NCI-H1092 (cell line): ENCODE data around the gene CCAR1.
"Not testable (repeated sequence)": the region's sequence is repeated elsewhere in the genome, so short reads cannot be mapped to it uniquely, and the experiment has no call there.

Experiments used
- DNase-seq: peaks from one replicate; lab custom pipeline; 2025; lab: John Stamatoyannopoulos, UW

Gene CCAR1

DNA sequence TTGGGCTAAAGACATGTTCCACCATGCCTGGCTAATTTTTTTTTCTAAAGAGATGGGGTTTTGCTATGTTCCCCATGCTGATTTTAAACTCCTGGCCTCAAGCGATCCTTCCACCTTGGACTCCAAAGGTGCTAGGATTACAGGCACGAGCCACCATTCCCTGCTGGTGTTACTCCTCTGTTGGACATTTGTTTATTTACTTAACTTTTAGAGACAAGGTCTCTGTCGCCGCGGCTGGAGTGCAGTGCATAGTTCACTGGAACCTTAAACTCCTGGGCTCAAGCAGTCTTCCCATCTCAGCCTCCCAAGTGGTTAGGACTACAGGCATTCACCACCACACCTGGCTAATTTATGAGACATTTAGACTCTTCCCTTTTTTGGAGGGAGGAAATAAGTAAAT lies 38.9 kb downstream of the CCAR1 start:
- DNase-seq, result no peak

DNA sequence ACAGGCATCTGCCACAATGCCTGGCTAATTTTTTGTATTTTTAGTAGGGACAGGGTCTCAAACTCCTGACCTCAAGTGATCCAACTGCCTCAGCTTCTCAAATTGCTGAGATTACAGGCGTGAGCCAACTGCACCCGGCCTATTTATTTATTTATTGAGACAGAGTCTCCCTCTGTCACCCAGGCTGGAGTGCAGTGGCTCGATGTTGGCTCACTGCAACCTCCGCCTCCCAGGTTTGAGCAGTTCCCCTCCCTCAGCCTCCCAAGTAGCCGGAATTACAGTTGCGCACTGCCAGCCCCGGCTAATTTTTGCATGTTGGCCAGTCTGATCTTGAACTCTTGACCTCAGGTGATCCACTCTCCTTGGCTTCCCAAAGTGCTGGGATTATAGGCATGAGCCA lies 46.4 kb downstream of the CCAR1 start:
- DNase-seq, result not testable (repeated sequence)

DNA sequence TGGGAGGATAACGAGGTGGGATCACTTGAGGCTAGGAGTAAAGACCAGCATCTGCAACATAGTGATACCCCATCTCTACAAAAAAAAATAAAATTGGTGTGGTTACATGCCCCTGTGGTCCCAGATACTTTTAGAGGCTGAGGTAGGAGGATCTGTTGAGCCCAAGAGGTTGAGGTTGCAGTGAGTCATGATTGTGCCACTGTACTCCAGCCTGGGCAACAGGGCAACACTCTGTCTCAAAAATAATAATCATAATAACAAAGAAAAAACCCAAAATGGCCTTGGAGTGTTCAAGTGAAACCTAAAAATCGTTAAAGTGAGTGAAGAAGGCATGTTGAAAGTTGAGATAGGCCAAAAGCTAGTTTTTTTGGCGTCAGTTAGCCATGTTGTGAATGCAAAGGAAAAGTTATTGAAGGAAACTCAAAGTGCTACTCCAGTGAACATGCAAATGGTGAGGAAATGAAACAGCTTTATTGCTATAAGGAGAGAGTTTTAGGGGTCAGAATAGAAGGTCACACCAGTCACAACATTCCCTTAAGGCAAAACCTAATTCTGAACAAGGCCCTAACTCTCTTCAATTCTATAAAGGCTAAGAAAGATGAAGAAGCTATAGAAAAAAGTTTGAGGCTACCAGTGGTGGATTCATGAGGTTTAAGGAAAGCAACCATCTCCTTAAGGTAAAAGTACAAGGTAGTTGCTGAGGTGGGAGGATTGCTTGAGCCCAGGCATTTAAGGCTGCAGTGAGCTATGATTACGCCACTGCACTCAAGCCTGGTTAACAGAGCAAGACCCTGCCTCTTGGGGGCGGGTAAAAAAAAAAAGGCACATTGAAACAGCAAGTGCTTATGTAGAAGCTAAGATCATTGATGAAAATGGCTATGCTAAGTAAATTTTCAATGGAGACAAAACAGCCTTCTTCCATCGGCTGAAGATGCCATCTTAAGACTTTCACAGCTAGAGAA lies 60.9 kb downstream of the CCAR1 start:
- no peak for DNase-seq

DNA sequence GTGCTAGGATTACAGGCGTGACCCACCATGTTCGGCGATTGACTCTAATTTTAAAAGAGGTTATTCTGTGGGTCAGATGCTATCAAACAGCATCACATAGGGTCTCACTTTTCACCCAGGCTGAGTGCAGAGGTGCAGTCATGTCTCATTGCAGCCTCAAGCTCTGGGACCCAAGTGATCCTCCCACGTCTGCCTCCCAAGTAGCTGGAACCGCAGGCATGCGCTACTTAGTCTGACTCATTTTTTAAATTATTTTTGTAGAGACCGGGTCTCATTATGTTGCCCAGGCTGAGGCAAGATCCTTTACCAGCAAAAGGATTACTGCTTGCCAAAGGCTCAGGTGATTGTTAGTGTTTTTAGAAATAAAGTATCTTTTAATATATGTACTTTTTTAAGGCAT lies 63.4 kb downstream of the CCAR1 start:
- no peak for DNase-seq

DNA sequence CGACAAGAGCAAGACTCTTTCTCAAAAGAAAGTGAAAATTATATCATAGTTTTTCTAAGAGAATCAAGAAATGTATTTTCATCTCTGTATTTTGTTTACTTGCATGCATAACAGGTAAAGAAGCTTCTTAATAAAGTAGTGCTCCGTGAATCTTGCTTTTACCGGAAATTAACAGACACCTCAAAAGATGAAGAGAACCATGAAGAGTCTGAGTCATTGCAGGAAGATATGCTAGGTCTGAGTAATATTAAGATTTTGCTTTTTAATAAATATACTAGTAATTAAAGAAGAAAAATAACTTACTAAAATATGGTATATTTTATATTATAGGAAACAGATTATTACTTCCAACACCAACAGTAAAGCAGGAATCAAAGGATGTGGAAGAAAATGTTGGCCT lies 66.8 kb downstream of the CCAR1 start:
- no peak for DNase-seq

DNA sequence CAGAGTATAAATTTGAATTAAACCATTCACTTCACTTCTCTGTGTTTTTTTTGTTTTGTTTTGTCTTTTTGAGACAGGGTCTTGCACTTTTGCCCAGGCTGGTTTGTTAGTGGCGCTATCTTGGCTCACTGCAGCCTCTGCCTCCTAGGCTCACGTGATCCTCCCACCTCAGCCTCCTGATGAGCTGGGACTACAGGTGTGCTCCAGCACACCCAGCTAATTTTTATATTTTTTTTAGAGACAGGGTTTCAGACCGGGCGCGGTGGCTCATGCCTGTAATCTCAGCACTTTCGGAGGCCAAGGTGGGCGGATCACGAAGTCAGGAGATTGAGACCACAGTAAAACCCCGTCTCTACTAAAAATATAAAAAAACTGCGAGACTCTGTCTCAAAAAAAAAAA lies 69.4 kb downstream of the CCAR1 start:
- no peak for DNase-seq

DNA sequence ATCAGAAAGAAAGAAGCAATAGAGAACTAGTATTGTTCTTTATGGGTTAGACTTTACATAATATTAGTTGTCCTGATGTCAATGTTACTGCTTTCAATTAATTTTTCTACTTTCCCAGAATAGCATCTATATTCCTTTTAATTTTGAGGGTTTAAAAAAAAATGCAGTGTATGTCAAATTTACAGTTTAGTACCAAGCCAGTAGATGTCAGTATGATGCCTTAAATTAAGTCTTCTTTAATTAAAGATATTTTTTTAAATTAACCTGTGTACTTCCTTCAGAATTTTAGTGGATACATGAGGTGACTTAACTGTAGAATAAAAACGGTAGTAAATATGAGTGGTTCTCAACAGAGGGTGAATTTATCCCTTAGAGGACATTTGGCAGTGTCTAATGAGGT lies 71.1 kb downstream of the CCAR1 start:
- no peak for DNase-seq

DNA sequence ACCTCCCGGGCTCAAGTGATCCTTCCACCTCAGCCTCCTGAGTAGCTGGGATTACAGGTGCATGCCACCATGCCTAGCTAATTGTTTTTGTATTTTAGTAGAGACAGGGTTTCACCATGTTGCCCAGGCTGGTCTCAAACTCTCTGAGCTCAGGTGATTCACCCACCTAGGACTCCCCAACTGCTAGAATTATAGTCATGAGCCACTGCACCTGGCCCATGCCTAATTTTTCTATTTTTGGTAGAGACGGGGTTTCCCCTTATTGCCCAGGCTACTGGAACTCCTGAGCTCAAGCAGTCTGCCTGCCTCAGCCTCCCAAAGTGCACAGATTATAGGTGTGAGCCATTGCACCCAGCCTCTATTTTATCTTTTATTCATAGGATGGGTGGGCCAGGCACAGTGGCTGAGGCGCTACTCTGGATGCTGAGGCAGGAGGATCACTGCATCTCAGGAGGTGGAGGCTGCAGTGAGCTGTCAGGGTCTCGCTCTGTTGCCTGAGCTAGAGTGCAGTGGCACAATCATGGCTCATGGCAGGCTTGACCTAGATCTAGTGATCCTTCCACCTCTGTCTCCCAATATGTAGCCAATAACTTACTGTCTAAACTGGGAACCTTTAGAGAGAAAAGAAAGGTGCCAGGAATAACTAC lies 75.0 kb downstream of the CCAR1 start:
- no peak for DNase-seq

DNA sequence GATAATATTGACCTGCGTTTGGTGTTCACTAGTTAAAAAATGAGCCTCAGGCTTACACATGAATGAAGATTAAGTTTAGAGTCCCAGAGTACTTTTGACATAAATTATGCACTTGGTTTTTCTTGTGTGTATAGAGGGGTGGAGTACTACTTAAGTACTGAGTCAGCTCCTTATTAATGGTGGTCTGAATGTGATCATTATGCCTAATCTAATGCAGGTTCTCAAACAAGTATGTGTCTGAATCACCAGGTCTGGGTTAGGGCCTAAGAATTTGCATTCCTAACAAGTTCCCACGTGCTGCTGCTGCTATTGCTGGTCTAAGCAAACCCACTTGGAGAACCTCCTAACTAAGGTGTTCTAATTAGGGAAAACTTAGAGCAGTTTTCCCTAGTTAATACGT lies 75.6 kb downstream of the CCAR1 start:
- DNase-seq, result no peak

DNA sequence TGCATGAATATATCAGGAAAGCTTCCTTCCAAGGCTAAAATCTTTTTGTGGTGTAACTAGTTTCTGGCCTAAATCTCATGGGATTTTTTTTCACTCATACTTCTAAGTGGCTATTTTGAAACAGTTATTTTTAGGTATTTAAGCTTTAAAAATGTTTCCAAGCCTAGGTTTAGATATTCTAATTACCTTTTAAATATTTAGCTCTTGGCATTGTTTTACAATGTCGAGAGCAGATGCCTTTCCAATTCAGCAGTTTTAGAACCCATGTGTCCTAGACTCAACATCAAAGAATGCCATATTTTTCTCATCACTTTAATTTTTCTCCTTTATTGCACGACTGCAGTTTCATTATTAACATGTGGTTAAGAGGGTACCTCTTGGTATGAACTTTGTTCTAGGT lies 79.2 kb downstream of the CCAR1 start:
- DNase-seq, result no peak

DNA sequence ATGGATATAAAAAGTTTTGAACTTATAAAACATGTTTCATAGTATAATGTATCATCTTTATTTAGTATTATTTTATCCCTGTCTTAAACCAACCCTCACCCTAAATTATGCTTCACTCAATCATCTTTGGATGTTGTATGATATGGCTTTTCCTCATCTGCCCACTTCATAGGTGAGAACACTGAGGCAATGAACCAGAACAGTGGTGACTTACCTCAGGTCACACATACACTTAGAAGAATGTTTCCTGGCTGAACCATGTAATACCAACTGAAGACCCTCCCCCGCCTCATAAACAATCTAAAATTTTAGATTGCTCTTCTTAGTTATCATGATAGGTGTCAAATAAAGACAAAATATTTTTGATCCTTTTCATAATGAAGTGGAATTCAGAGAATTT lies 83.7 kb downstream of the CCAR1 start:
- DNase-seq, result no peak

DNA sequence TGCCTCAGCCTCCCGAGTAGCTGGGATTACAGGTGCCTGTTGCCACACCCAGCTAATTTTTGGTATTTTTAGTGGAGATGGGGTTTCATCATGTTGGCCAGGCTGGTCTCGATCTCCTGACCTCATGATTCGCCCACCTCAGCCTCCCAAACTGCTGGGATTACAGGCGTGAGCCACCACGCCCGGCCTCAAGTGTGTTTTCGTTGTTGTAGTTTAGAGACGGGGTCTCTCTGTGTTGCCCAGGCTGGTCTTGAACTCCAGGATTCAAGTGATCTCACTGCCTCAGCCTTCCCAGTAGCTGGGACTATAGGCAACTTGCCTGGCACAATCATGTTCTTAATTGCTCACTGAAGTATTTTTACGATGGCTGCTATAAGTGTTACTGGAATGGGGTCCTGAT lies 89.8 kb downstream of the CCAR1 start:
- DNase-seq, result not testable (repeated sequence)

DNA sequence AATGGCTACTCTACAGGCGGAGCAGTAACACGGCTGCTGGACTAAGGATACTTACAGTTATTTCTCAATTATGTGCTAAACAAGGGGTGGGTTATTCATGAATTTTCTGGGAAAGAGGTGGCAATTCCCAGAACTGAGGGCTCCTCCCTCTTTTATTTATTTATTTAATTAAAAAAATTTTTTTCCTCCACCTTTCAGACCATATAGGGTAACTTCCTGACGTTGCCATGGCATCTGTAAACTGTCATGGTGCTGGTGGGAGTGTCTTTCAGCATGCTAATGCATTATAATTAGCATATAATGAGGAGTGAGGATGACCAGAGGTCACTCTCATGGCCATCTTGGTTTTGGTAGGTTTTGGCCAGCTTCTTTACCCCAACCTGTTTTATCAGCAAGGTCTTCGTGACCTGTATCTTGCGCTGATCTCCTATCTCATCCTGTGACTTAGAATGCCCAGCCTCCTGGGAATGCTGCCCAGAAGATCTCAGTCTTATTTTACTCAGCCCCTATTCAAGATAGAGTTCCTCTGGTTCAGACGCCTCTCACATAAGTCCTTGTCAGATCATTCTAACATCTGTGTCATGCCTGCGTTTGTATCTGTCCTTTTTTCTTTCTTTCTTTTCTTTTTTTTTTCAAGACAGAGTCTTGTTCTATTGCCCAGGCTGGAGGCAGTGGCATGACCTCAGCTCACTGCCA lies 90.4 kb downstream of the CCAR1 start:
- no peak for DNase-seq

DNA sequence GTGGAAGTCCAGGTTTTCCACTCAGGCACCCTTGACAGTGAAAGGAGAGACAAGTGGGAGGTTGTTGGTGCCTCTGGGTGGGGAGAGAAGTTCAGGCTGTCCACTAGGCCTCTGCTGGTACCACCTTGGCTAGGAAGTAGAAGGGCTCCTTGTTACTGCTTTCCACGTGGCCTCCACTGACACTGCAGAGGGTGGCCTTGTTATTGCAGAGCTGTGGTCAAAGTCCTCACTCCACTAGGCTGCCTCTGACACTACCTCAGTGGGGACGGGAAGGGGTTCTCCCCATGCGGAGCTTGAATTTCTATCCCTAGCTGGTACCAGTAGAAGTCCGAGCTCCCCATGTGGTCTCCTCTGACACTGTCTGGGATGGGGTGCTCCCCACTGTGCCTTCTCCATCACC lies 91.4 kb downstream of the CCAR1 start:
- no peak for DNase-seq

DNA sequence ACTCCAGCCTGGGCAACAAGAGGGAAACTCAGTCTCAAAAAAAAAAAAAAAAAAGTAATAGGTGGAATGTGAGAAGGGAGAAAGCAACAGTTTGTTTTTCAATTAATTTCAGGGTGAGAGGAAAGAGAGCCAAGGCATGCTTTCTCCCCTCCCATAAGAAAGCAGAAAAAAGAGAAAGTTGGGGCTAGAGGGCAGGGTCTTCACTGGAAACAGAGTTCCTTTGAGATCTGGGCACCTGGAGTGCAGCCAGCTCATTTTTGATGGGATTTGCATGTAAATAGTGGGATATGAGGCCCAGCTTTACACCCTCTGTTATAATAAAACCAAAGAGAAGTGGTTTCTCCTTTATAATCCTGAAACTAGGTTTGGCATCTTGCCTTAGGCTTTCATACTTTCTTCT lies 92.5 kb downstream of the CCAR1 start:
- no peak for DNase-seq

DNA sequence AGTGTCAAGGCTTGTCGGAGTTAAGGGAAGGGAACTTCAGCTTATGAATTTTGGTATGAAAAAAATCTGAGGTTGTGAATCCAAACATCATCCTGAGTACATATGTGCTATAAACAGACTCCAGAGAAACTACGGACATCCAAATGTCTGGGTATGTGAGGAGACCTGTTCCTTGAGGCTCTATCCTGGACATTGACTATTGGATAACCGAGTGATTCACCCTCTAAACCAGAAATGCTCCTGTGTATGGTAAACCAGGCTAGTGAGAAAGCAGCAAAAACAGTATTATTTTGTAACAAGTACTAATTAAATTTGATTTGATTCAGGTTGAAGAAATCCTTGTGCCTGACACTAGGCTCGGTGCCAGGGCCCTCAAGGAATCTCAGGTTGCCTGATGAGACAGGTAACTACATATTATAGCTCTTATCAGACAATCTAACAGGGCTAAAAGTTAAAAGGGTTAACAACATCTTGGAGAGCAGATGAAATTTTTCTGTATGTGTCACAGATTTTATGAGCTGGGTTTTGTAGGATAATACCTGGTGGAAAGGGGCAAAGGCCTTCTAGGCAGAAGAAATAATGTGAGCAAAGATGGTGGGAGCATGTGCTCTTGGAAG lies 95.9 kb downstream of the CCAR1 start:
- DNase-seq, result no peak

DNA sequence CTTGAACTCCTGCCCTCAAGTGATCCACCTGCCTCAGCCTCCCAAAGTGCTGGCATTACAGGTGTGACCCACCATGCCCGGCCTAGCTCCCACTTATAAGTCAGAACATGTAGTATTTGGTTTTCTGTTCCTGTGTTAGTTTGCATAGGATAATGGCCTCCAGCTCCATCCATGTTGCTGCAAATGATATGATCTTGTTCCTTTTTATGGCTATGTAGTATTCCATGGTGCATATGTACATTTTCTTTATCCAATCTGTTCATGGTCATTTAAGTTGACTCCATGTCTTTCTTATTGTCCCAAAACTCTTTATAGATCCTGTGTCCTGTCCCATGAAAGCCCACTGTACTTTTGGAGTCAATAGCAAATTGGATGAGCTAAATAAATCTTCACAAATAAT lies 99.3 kb downstream of the CCAR1 start:
- not testable (repeated sequence) for DNase-seq

DNA sequence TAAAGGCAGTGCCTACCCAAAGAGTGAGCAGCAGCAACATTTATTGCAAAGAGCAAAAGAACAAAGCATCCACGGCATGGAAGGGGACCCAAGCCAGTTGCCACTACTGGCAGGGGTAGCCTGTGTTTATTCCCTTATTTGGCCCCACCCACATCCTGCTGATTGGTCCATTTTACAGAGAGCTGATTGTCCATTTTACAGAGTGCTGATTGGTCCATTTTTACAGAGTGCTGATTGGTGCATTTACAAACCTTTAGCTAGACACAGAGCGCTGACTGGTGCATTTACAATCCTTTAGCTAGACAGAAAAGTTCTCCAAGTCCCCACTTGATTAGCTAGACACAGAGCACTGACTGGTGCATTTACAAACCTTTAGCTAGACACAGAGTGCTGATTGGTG lies 101.6 kb downstream of the CCAR1 start:
- not testable (repeated sequence) for DNase-seq

DNA sequence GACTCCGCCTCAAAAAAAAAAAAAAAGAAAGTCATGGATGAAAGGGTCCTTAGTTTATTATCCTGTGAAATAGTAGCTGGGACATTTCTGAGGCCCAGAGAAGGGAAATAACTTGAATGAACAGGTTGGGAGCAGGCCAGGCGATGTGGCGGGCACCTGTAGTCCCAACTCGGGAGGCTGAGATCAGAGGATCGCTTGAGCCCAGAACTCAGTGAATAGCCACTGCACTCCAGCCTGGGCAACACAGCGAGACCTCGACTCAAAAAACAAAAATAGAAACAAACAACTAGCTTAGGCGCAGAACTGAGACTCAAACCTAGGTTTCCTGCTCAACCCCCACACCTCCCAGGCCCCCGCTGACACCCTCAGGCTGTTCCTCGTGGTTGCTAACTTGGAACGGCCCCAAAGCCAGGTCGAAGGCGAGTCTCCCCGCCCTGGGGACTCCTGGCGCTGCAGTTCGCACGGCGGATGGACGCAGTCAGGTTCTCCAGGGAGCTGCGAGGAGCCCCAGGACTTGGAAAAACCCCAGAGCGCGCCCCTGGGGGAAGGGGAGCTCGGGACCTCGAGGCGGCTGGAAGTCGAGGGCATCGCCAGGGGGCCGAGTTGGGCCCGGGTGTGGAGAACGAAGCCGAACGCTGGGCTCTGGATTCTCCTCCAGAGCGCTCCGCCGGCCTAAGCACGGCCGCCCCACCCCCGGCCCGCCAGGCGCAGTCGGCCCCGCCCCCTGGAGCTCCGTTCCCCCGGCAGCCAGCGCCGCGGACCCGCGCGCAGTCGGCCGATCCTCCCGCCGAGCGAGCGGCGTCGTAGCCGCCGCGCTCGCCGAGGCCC lies 105.9 kb downstream of the CCAR1 start, which contains the start of gene STOX1:
STOX1 (plus strand) TSS at position 768 of the 828 bp plus-strand sequence. CDS start 93 bp downstream, outside the sequence.
- DNase-seq, result peak; percentile 63

DNA sequence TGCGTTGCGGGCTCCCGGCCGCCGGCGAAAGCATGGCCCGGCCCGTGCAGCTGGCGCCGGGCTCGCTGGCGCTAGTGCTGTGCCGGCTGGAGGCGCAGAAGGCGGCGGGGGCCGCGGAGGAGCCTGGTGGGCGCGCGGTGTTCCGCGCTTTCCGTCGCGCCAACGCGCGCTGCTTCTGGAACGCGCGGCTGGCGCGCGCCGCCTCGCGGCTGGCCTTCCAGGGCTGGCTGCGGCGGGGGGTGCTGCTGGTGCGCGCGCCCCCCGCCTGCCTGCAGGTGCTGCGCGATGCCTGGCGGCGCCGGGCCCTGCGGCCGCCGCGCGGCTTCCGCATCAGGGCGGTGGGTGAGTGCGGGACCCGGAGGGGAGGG lies 106.5 kb downstream of the CCAR1 start:
- DNase-seq, result not testable (repeated sequence)

DNA sequence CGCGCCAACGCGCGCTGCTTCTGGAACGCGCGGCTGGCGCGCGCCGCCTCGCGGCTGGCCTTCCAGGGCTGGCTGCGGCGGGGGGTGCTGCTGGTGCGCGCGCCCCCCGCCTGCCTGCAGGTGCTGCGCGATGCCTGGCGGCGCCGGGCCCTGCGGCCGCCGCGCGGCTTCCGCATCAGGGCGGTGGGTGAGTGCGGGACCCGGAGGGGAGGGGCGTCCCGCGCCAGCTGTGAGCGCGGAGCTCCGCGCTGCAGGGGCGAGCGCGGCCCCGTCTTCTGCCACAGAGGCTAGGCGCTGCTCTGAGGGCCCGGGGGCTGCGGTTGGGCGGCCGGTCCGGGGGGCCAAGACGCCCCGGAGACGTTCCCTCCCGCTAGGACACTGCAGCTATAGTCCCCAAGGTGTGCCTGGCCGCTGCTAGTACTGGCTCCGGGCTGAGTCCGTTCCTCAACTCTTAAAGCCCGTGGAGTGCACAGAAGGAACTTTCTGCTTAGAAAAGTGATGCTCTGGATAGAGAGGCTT lies 107.1 kb downstream of the CCAR1 start:
- DNase-seq, result not testable (repeated sequence)
